GM13977 (cell line): Measurements from ENCODE around the gene BCAS1.

Source experiments
- DNase-seq: peaks from one replicate; pipeline ENCODE4 v3.0.0; 2012; ENCODE audit warnings: low spot score
- in situ Hi-C: fragments of 300-500 bp; cut with MboI; formaldehyde crosslinking; loops from one replicate; pipeline ENCODE4 v1.12.0; 2022; ENCODE audit warnings: low sequenced_read_pairs, low pct_unique_long_range_greater_than_20kb, mixed read lengths, inconsistent platforms; ENCODE audit not compliant: unreplicated experiment
- TF ChIP-seq, protein P1 (sequence below): IDR thresholded peaks from 2 replicates; pipeline ENCODE4 v1.5.1; 2012; ENCODE audit warnings: mild to moderate bottlenecking, control low read depth; ENCODE audit not compliant: insufficient read depth; ENCODE audit errors: extremely low read depth, missing control alignments

BCAS1 gene

DNA sequence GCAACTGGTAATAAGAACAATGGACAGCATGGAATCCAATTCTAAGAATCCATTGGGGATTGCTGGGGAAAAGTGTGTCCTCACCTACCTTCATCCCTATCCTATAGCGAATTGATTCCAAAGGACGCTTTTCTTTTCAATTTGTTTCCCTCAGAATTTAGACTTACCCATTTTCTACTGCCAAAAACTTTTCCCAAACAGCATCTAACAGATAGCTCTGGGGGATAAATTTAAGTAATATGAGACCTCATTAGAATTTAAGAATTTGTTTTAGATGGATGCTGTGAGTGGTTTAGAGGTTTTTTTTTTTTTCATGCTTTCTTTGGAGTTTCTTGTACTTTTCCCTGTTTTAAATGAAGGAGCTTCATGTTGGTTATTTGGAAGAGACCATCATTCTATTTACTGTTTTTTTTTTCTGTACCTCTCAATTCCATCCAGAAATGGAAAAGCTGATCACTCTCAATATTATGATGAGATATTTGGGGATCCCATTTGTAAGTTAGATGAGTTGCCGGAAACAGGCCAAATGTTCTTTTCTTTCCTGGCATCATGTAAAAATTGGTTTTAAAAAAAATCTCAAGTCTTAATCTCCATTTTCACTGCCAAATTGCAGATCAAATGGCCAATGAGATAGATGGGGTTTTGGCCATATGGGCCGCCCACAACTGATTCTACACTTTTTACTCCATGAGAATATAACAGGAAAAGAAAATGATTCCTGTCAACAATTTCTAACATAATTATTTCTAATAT lies 105.7 kb downstream of the BCAS1 start:
- in situ Hi-C loops = no loop called here
- DNase-seq = no peak
- TF ChIP-seq, protein P1, sequence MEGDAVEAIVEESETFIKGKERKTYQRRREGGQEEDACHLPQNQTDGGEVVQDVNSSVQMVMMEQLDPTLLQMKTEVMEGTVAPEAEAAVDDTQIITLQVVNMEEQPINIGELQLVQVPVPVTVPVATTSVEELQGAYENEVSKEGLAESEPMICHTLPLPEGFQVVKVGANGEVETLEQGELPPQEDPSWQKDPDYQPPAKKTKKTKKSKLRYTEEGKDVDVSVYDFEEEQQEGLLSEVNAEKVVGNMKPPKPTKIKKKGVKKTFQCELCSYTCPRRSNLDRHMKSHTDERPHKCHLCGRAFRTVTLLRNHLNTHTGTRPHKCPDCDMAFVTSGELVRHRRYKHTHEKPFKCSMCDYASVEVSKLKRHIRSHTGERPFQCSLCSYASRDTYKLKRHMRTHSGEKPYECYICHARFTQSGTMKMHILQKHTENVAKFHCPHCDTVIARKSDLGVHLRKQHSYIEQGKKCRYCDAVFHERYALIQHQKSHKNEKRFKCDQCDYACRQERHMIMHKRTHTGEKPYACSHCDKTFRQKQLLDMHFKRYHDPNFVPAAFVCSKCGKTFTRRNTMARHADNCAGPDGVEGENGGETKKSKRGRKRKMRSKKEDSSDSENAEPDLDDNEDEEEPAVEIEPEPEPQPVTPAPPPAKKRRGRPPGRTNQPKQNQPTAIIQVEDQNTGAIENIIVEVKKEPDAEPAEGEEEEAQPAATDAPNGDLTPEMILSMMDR = no peak

DNA sequence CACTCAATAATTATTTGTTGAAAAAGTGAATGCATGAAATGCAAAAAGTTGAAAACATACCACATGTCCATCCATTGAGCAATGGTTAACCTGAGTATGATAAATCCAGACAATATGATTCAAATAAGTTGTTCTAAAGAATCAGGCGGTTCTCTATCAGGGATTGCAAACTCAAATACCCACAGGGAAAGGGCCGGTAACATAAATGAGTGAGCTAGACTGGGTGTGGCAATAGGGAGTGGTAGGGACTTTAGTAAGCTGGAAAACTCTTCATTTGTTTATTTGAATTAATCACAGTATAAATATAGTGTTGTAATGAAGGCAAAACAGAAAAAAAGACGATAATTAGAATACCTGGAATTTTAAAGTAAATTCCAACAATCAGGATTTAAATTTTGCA lies 106.3 kb downstream of the BCAS1 start:
- in situ Hi-C loops = no loop called here
- no peak for DNase-seq
- TF ChIP-seq, protein P1 = no peak

DNA sequence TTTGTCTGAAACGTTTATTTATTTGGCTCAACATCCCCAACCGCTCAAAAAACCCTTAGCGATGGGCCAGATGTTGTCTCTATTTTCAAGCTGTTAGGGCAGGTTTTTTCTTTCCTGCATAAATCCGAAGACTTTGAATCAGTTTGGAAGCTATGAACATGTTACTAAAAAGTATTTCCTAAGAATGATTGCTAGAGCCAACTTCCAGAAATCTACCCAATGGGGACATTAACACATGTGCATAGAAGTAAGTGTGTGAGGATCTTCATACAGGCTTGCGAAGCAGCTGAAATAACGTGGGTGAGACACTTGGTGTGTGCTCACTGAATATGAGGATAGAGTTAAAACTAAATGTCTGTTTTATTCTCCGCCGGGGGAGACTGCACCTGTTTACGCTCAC lies 106.8 kb downstream of the BCAS1 start:
- DNase-seq = no peak
- in situ Hi-C loops = no loop called here
- TF ChIP-seq, protein P1 = no peak

DNA sequence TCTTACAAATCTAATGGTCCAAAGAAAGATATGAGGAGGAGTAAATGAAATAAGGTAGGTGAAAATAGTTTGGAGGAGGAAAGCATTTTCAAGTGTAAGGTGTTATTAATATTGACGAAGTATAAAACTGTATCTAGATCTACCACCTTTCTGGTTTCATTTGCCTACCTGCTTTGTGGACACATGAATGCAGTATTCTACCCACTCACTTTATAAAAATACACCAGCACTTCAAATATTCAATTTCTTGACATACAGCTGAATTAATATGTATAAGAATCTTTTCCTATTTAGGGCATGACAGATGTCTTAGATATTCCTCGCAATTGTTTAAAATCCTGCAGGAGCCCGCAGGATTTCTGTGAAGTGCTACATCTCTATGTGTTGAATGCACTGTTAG lies 108.0 kb downstream of the BCAS1 start:
- DNase-seq = no peak
- in situ Hi-C loops = no loop called here
- TF ChIP-seq, protein P1 = no peak

DNA sequence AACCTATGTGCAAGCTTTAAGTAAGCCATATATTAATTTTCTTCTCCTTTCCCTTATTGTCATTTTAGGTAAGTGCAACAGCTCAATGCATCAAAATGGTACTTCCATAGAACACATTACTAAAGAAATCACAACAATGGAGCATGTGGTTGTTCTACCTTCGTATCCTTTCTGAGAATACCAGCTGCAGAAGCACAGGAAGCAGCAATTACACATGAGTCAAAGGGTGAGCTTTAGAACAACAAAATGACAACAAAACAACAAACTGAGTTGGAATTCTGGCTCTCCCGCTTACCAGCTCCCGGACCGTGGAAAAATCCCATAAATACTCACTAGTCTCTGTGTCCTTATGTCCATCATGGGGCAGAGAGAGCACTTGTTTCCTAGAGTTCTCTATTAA lies 108.9 kb downstream of the BCAS1 start:
- DNase-seq = no peak
- TF ChIP-seq, protein P1 = no peak
- in situ Hi-C loops = no loop called here

DNA sequence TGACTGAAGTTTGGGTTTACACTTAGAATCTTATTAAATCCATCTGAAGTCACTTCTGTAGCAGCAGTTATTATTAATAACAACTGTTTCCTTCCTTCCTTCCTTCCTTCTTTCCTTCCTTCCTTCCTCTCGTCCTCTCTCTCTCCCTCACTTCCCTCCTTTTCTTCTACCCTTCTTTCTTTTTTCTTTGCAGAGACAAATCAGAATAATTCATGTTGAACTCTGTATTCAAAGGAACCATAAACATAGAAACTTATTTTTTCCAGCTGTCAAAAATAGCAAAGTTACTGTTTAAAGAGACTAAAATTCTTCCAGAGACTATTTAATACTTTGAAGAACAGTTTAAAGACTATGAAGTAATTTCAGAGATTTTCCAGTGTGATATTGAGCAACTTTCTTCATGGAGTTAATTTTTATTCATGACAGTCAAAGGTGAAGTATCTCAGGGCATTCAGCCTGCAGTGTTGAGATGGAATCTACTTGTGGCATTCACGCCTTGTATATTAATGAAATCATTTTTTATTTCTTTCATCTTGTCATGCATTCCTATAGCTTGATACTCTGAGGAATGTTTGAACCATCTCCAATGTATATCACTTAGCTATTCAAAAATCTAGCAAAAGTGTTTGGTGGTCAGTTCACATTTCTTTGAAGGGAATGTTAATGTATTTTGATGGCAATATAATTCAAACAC lies 109.7 kb downstream of the BCAS1 start:
- DNase-seq = no peak
- TF ChIP-seq, protein P1 = no peak
- in situ Hi-C loops = no loop called here
